HCEC 1CT (cell line): ENCODE results near the gene ZNF554.
"Not testable (repeated sequence)": the region's sequence is repeated elsewhere in the genome, so short reads cannot be mapped to it uniquely, and the experiment has no call there.

ENCODE experiments used
- DNase-seq: peaks from one replicate; pipeline ENCODE4 v3.0.0-alpha.2; 2017

ZNF554 gene

GRCh38 chr19:2872175-2872574 is 52.5 kb downstream of the ZNF554 start:
- not testable (repeated sequence) for DNase-seq

GRCh38 chr19:2877398-2878331 is 58.0 kb downstream of the ZNF554 start:
- DNase-seq = no peak

- DNase-seq = no peak
These were observed 64.2 kb downstream of the ZNF554 start for GRCh38 chr19:2883686-2884439.

- no peak for DNase-seq
These were observed 66.1 kb downstream of the ZNF554 start for GRCh38 chr19:2885736-2886135.
